ENCODE results near the gene M1AP.

Gene M1AP

DNA sequence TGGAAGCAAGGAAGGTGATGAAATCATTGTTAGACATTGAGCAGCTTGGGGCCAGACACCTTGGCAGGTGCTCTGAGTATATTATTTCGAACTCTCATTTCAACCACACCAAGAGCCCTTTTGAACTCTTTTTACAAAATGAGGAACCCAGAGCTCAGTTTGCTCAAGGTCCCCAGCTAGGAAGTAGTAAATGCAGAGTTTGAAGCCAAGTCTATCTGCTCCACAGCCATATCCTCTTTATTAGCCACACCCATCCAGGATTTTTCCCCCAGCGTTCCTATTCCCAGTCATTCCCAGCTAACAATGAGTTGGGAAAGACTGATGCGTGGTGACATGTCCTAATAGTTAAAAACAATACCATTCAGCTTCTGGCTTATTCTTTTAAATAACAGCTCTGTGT, 46.2 kb upstream of the M1AP start:
- H3K27me3 ChIP-seq (ENCODE audit: insufficient read depth, low read length, poor library complexity), result peaks cover 15% of the 10 kb centered on the region
- DNase-seq (no peak), ATAC-seq (ENCODE audit: insufficient read depth, low read depth) (no peak)
- H3K79me2 ChIP-seq (ENCODE audit: insufficient read depth, low read length), result no peaks in the 10 kb centered on the region
- H3K4me3 ChIP-seq (ENCODE audit: low read depth in 1 of 2, low read length in 2 of 2), result no peak overlapping the region
- H3K27ac ChIP-seq (ENCODE audit: low read length), result no peak overlapping the region
- H3K4me1 ChIP-seq (ENCODE audit: insufficient read depth, low read length), result no peaks in the 10 kb centered on the region
- H2AFZ ChIP-seq (ENCODE audit: low read depth, low read length), result no peak overlapping the region
- no peaks in the 10 kb centered on the region for H3K9me3 ChIP-seq (ENCODE audit: insufficient read depth, low read length, severe bottlenecking)
- H3K4me2 ChIP-seq (ENCODE audit: insufficient read depth, low read length), result no peak overlapping the region
- no peaks in the 10 kb centered on the region for H3K36me3 ChIP-seq (ENCODE audit: insufficient read depth, low read length)
- TF ChIP-seq, protein P1, sequence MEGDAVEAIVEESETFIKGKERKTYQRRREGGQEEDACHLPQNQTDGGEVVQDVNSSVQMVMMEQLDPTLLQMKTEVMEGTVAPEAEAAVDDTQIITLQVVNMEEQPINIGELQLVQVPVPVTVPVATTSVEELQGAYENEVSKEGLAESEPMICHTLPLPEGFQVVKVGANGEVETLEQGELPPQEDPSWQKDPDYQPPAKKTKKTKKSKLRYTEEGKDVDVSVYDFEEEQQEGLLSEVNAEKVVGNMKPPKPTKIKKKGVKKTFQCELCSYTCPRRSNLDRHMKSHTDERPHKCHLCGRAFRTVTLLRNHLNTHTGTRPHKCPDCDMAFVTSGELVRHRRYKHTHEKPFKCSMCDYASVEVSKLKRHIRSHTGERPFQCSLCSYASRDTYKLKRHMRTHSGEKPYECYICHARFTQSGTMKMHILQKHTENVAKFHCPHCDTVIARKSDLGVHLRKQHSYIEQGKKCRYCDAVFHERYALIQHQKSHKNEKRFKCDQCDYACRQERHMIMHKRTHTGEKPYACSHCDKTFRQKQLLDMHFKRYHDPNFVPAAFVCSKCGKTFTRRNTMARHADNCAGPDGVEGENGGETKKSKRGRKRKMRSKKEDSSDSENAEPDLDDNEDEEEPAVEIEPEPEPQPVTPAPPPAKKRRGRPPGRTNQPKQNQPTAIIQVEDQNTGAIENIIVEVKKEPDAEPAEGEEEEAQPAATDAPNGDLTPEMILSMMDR (IDR thresholded peaks at IDR 0.05; ENCODE audit: borderline replicate concordance, extremely low read depth, low read length, poor library complexity, severe bottlenecking), result no peak
- TF ChIP-seq EZH2 (IDR thresholded peaks at IDR 0.05; ENCODE audit: borderline replicate concordance, low read depth, low read length, severe bottlenecking), result no peak
- no peaks in the 10 kb centered on the region for H4K20me1 ChIP-seq (ENCODE audit: insufficient read depth, low read length)
- H3K9ac ChIP-seq (ENCODE audit: low read depth, low read length), result no peak overlapping the region

DNA sequence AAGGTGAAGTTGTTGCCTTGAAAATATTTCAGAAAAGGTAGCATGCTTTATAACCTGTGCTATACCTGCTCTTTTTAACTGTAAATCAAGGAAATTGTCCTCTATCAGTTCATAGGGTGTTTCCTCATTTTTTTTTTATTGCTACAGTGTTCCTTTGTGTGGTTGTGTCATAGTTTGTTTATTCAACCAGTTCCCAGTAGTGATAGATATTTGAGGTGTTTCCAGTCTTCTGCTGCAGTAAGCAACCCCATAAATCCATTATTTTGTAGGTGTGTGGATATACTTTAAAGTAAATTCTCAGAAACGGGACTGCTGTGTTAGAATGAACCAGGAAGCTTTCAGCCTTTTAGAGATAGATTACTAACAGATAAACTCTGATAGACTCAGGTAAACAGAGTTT, 45.5 kb upstream of the M1AP start:
- Histone ChIP-seq H3K4me3 (ENCODE audit: low read depth in 1 of 2, low read length in 2 of 2) (no peak overlapping the region), H3K36me3 (ENCODE audit: insufficient read depth, low read length) (no peaks in the 10 kb centered on the region), H3K79me2 (ENCODE audit: insufficient read depth, low read length) (no peaks in the 10 kb centered on the region), H3K9ac (ENCODE audit: low read depth, low read length) (no peak overlapping the region), H2AFZ (ENCODE audit: low read depth, low read length) (no peak overlapping the region), H3K9me3 (ENCODE audit: insufficient read depth, low read length, severe bottlenecking) (no peaks in the 10 kb centered on the region), H3K27me3 (ENCODE audit: insufficient read depth, low read length, poor library complexity) (peaks cover 15% of the 10 kb centered on the region), H3K27ac (ENCODE audit: low read length) (no peak overlapping the region), H3K4me2 (ENCODE audit: insufficient read depth, low read length) (no peak overlapping the region), H3K4me1 (ENCODE audit: insufficient read depth, low read length) (no peaks in the 10 kb centered on the region), H4K20me1 (ENCODE audit: insufficient read depth, low read length) (no peaks in the 10 kb centered on the region)
- ATAC-seq (ENCODE audit: insufficient read depth, low read depth) (no peak), DNase-seq (no peak)
- TF ChIP-seq EZH2 (IDR thresholded peaks at IDR 0.05; ENCODE audit: borderline replicate concordance, low read depth, low read length, severe bottlenecking), result no peak
- TF ChIP-seq, protein P1 (IDR thresholded peaks at IDR 0.05; ENCODE audit: borderline replicate concordance, extremely low read depth, low read length, poor library complexity, severe bottlenecking), result no peak

GRCh38 chr2:74693213-74693612, 45.1 kb upstream of the M1AP start:
- no peak overlapping the region for H3K27ac ChIP-seq (ENCODE audit: low read length)
- no peaks in the 10 kb centered on the region for H3K9me3 ChIP-seq (ENCODE audit: insufficient read depth, low read length, severe bottlenecking)
- H3K4me1 ChIP-seq (ENCODE audit: insufficient read depth, low read length), result no peaks in the 10 kb centered on the region
- no peak overlapping the region for H3K4me2 ChIP-seq (ENCODE audit: insufficient read depth, low read length)
- H3K36me3 ChIP-seq (ENCODE audit: insufficient read depth, low read length), result no peaks in the 10 kb centered on the region
- H2AFZ ChIP-seq (ENCODE audit: low read depth, low read length), result no peak overlapping the region
- no peak for ATAC-seq (ENCODE audit: insufficient read depth, low read depth)
- H3K27me3 ChIP-seq (ENCODE audit: insufficient read depth, low read length, poor library complexity), result peaks cover 15% of the 10 kb centered on the region
- H3K4me3 ChIP-seq (ENCODE audit: low read depth in 1 of 2, low read length in 2 of 2), result no peak overlapping the region
- TF ChIP-seq, protein P1 (IDR thresholded peaks at IDR 0.05; ENCODE audit: borderline replicate concordance, extremely low read depth, low read length, poor library complexity, severe bottlenecking), result no peak
- TF ChIP-seq EZH2 (IDR thresholded peaks at IDR 0.05; ENCODE audit: borderline replicate concordance, low read depth, low read length, severe bottlenecking), result no peak
- DNase-seq, result no peak
- no peaks in the 10 kb centered on the region for H4K20me1 ChIP-seq (ENCODE audit: insufficient read depth, low read length)
- no peaks in the 10 kb centered on the region for H3K79me2 ChIP-seq (ENCODE audit: insufficient read depth, low read length)
- no peak overlapping the region for H3K9ac ChIP-seq (ENCODE audit: low read depth, low read length)

- Histone ChIP-seq H4K20me1 (ENCODE audit: insufficient read depth, low read length) (no peaks in the 10 kb centered on the region), H3K4me1 (ENCODE audit: insufficient read depth, low read length) (no peaks in the 10 kb centered on the region), H2AFZ (ENCODE audit: low read depth, low read length) (no peak overlapping the region), H3K4me2 (ENCODE audit: insufficient read depth, low read length) (no peak overlapping the region), H3K36me3 (ENCODE audit: insufficient read depth, low read length) (no peaks in the 10 kb centered on the region), H3K4me3 (ENCODE audit: low read depth in 1 of 2, low read length in 2 of 2) (no peak overlapping the region), H3K9ac (ENCODE audit: low read depth, low read length) (no peak overlapping the region), H3K27ac (ENCODE audit: low read length) (no peak overlapping the region), H3K27me3 (ENCODE audit: insufficient read depth, low read length, poor library complexity) (peaks cover 15% of the 10 kb centered on the region), H3K79me2 (ENCODE audit: insufficient read depth, low read length) (no peaks in the 10 kb centered on the region), H3K9me3 (ENCODE audit: insufficient read depth, low read length, severe bottlenecking) (no peaks in the 10 kb centered on the region)
- TF ChIP-seq, protein P1 (IDR thresholded peaks at IDR 0.05; ENCODE audit: borderline replicate concordance, extremely low read depth, low read length, poor library complexity, severe bottlenecking), result no peak
- TF ChIP-seq EZH2 (IDR thresholded peaks at IDR 0.05; ENCODE audit: borderline replicate concordance, low read depth, low read length, severe bottlenecking), result no peak
- no peak for ATAC-seq (ENCODE audit: insufficient read depth, low read depth)
- no peak for DNase-seq
Measured at GRCh38 chr2:74691929-74692328, 43.8 kb upstream of the M1AP start.

Data from DND-41 (cell line).